Duodenal mucosa (tissue), 2 donors: ENCODE data around the gene TMEM121.

Experiments used
- H3K27ac ChIP-seq: one replicate; pipeline ENCODE4 v1.7.0; 2013; ENCODE audit warnings: low read depth, low read length
- H3K27me3 ChIP-seq, 2 donors: one replicate each; pipeline ENCODE4 v1.7.0; 2013; ENCODE audit warnings: low read length in 2 of 2, control low read depth in 1 of 2; ENCODE audit not compliant: insufficient read depth in 2 of 2, control insufficient read depth in 1 of 2
- H3K36me3 ChIP-seq, 2 donors: one replicate each; pipeline ENCODE4 v1.7.0; 2013; ENCODE audit warnings: low read length in 2 of 2, control low read depth in 1 of 2; ENCODE audit not compliant: insufficient read depth in 2 of 2, control insufficient read depth in 1 of 2
- H3K4me1 ChIP-seq, 2 donors: one replicate each; pipeline ENCODE4 v1.7.0; 2013; ENCODE audit warnings: low read length in 2 of 2, control low read depth in 1 of 2; ENCODE audit not compliant: insufficient read depth in 2 of 2, control insufficient read depth in 1 of 2
- H3K4me3 ChIP-seq, 2 donors: one replicate each; pipeline ENCODE4 v1.7.0; 2013; ENCODE audit warnings: low read length in 2 of 2, low read depth in 1 of 2
- H3K9ac ChIP-seq, 2 donors: one replicate each; pipeline ENCODE4 v1.7.0; 2013; ENCODE audit warnings: low read length in 2 of 2, low read depth in 1 of 2
- H3K9me3 ChIP-seq, 2 donors: one replicate each; pipeline ENCODE4 v1.7.0; 2013; ENCODE audit warnings: low read length in 2 of 2, control low read depth in 1 of 2; ENCODE audit not compliant: control insufficient read depth in 1 of 2

Gene TMEM121

DNA sequence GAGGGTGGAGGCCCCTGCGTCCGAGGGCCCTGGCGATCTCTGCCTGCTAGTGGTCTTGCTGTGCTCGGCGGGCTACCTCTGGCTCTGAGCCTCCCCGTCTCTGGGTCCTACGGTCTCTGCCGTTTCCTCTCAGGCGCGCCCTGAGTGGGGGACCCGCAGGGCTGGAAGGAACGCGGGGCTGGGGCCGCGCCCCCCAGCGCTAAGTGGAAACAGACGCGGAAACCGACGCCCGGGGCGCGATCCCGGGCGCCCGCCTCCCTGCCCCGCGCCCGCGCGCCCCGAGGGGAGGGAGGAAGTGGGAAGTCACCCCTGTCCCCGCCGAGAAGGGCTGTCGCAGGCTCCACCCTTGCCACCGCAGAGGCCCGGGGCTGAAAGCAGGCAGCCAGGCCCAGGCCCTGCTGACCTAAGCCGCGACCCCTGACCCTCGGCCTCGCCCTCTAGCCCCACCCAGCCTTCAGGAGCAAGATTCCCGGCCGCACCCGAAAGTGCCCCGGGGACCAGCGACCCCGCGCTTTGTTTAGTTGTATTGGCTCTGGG, 38.9 kb upstream of the TMEM121 start:
- Histone ChIP-seq H3K27me3 (peaks cover 0 to 6% of the 10 kb centered on the region in 2 donors), H3K9ac (peak overlapping the region; percentile 71 to 81), H3K4me3 (peak overlapping the region; percentile 65 to 78), H3K27ac (peak overlapping the region; percentile 75), H3K4me1 (peaks cover 44 to 71% of the 10 kb centered on the region in 2 donors), H3K9me3 (no peaks in the 10 kb centered on the region), H3K36me3 (peaks cover 0 to 1% of the 10 kb centered on the region in 2 donors)

DNA sequence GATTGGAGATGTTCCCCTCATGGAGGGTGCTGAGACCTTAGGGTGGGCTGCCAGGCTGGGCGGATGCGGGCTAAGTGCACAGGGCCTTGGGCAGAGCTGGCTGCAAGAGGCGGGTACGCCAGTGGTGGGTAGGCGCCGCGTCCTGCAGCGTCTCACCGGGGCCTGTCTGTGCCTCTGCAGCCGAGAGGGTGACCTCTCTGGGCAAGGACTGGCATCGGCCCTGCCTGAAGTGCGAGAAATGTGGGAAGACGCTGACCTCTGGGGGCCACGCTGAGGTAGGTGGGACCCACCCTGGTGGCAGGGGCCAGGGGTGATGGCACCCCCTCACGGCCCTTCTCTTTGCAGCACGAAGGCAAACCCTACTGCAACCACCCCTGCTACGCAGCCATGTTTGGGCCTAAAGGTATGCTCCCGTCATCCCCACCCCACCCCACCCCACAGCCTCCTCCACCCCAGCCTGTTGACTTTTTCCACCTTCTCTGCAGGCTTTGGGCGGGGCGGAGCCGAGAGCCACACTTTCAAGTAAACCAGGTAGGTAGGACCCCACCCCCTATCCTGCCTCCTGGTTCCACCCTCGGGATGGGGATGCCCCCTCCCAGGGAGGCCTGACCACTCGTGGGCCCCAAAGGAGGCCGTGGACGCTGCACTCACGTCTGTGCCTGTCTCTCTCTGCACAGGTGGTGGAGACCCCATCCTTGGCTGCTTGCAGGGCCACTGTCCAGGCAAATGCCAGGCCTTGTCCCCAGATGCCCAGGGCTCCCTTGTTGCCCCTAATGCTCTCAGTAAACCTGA, 38.2 kb upstream of the TMEM121 start:
- H3K4me3 ChIP-seq = peak overlapping the region; percentile 65 to 78
- H3K27me3 ChIP-seq = peaks cover 0 to 6% of the 10 kb centered on the region in 2 donors
- H3K36me3 ChIP-seq = peaks cover 0 to 3% of the 10 kb centered on the region in 2 donors
- H3K9ac ChIP-seq = peak overlapping the region; percentile 71 to 81
- peak overlapping the region; percentile 50 for H3K27ac ChIP-seq
- peaks cover 37 to 64% of the 10 kb centered on the region in 2 donors for H3K4me1 ChIP-seq
- H3K9me3 ChIP-seq = no peaks in the 10 kb centered on the region

DNA sequence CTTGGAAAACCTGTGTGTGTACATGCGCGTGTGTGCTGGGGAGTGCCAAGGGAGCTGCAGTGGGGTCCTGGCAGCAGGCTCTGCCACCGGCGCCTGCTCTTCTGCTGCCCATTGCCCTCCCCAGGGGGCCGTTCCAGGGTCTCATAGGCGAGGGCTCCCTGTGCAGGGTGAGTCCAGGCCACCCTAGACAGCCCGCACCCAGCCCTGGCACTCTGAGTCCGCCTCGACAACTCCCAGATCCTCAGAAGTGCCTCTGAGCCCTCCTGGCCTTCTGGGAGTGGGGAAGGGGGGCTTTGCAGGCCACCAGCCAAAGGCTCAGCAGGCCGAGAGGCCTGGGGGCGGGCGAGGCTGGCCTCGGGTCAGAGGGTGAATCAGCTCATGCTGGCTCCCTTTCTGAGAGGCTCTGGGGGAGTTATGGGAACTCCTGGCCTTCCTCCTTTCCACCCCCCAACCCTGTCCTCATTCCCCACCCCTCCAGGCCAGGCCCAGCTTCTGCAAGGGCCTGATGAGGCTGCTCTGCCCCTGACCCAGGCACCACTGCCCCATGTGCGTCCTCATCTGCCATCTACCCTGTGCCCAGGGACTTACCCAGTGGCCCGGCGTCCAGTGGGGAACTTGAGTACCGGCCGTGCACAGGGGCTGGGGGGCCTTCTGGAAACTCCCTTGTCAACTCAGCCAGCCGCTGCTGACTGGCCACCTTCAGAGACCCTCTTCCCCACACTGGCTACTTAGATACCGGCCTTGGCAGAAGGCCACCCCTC, 37.4 kb upstream of the TMEM121 start:
- Histone ChIP-seq H3K36me3 (peaks cover 0 to 3% of the 10 kb centered on the region in 2 donors), H3K27me3 (peaks cover 0 to 6% of the 10 kb centered on the region in 2 donors)

DNA sequence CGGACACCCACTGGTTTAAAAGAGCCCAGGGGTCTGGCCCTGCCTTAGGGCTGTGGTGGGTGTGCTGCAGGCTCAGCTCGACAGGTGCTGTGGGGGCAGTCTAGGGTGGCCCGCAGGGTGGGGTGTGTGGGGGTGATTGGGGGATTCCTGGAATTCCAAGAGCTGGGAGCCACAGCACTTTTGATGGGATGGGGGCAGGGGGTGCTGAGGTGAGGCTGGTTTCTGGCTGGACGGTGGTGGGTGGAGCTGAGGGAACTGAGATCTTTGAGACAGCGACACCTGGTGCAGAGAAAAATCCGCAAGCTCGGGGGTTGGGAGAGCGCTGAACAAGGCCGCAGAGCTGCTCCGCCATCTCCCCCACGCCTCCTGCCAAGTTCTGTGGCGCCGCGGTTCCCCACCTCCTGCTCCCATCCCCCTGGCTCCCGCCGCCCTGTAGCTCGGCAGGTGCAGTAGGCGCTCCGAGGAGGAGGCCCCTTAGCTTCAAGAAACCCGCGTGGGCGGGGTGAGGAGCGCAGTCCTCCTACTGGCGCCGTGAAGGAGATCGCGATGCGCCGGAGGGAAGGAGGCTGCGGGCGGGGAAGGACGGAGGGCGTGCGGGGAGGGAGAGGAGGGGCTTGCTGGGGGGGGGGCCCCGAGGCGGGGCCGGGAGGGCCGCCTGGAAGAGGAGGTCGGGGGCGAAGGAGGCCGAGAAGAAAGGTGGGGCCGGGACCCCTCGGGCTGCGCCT, 36.7 kb upstream of the TMEM121 start:
- Histone ChIP-seq H3K9ac (peak overlapping the region; percentile 68 to 76), H3K9me3 (no peaks in the 10 kb centered on the region), H3K4me3 (peak overlapping the region; percentile 66 to 72), H3K4me1 (peaks cover 23 to 49% of the 10 kb centered on the region in 2 donors), H3K36me3 (peaks cover 0 to 3% of the 10 kb centered on the region in 2 donors), H3K27me3 (peaks cover 0 to 6% of the 10 kb centered on the region in 2 donors), H3K27ac (peak overlapping the region; percentile 90)

More for the DNA sequence above, 37.4 kb upstream of the TMEM121 start:
- peak overlapping the region; percentile 68 to 69 for H3K9ac ChIP-seq
- peaks cover 30 to 56% of the 10 kb centered on the region in 2 donors for H3K4me1 ChIP-seq
- H3K4me3 ChIP-seq = peak overlapping the region; percentile 65 to 72
- peak overlapping the region; percentile 90 for H3K27ac ChIP-seq
- H3K9me3 ChIP-seq = no peaks in the 10 kb centered on the region

DNA sequence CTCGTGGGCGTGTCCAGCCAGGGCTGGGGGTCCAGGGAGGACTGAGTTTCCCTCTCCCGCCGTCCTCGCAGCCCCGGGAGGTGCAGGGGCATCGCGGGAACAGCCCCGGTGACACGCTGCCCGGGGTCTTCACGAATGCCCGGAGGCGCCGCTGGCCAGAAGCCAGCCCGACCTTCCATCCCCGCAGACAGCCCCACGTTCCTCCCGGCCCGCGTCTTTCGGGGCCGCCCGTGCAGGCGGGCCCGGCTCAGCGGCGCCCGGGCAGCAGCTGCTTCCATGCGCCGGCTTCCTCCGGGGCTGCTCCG, 36.2 kb upstream of the TMEM121 start:
- peak overlapping the region; percentile 68 to 76 for H3K9ac ChIP-seq
- H3K27me3 ChIP-seq = peaks cover 0 to 6% of the 10 kb centered on the region in 2 donors
- H3K9me3 ChIP-seq = no peaks in the 10 kb centered on the region
- H3K27ac ChIP-seq = peak overlapping the region; percentile 90
- H3K4me1 ChIP-seq = peaks cover 20 to 44% of the 10 kb centered on the region in 2 donors
- peak overlapping the region; percentile 66 to 72 for H3K4me3 ChIP-seq
- peaks cover 0 to 3% of the 10 kb centered on the region in 2 donors for H3K36me3 ChIP-seq

DNA sequence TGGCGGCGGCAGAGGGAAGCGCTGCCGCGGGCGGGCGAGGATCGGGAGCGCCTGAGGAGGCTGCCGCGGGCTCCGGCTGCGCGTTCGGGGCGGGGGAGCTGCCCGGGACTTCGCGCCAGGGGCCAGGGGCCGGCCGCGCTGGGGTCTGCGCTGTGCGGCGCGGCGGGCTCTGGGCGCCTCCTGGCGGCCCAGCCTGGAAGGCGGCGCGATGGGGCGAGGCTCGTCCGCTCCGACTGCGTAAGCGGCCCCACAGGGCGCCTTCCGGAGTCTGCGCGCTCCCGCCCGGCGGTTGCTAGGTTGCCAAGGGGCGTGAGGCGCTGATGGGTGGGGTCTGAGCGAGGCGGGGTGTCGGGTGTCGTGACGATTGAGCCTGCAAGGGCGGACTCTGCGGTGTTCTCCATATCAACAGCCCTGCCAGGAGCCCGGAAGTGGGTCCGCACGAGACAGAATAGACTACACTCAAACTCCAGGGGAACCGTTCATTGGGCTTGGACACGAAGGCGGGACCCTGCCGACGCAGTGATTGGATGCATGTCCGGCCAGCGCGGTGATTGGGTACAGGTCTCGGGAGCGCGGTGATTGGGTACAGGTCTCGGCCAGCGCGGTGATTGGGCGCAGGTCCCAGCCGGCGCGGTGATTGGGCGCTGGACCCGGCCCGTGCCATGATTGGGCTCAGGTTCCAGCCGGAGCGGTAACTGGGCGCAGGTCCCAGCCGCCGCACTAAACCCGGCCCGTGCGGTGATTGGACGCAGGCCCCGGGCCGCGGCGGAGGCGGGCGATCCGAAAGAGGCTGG, 35.6 kb upstream of the TMEM121 start, which contains the start of gene TEDC1:
TEDC1 (plus strand) TSS at position 675 of the 794 bp plus-strand sequence. CDS start 130 bp downstream, outside the sequence.
- Histone ChIP-seq H3K27ac (peak within 1 kb of the TSS; percentile 90), H3K36me3 (peaks cover 0 to 3% of the 10 kb centered on the region in 2 donors), H3K9me3 (no peaks in the 10 kb centered on the region), H3K9ac (peak within 1 kb of the TSS; percentile 68 to 76), H3K27me3 (peaks cover 0 to 6% of the 10 kb centered on the region in 2 donors), H3K4me1 (peaks cover 16 to 38% of the 10 kb centered on the region in 2 donors), H3K4me3 (peak within 1 kb of the TSS; percentile 72 to 75)

DNA sequence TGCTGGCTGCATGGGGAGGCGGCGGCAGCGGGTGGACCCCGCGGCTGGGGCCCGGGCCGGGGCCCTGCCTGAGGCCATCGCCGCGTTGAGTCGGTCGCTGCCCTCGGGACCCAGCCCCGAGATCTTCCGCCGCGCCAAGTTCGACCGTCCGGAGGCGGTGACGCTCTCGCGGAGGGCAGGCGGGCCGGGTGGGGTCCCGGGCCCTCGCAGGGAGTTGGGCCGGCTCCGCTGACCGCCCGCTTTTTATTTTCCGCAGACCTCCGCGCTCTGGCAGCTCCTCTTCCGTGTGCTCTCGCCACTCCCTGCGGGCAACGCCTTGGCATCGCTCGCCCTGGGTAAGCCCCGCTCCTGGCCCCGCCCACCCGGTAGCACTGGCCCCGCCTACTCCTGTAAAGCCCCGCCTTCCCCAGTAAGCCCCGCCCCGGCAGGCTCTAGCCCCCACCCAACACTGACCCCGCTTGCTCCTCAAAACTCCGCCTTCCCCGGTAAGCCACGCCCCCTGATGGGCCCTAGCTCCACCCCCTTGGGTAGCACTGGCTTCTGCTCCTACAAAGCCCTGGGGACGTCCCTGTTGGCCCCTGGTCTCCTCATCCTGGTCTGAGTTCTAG, 34.9 kb upstream of the TMEM121 start:
- peak overlapping the region; percentile 69 to 75 for H3K4me3 ChIP-seq
- H3K27me3 ChIP-seq = peaks cover 0 to 5% of the 10 kb centered on the region in 2 donors
- peak overlapping the region; percentile 54 to 69 for H3K9ac ChIP-seq
- H3K9me3 ChIP-seq = no peaks in the 10 kb centered on the region
- H3K27ac ChIP-seq = peak overlapping the region; percentile 90
- peaks cover 0 to 3% of the 10 kb centered on the region in 2 donors for H3K36me3 ChIP-seq
- H3K4me1 ChIP-seq = peaks cover 12 to 31% of the 10 kb centered on the region in 2 donors

DNA sequence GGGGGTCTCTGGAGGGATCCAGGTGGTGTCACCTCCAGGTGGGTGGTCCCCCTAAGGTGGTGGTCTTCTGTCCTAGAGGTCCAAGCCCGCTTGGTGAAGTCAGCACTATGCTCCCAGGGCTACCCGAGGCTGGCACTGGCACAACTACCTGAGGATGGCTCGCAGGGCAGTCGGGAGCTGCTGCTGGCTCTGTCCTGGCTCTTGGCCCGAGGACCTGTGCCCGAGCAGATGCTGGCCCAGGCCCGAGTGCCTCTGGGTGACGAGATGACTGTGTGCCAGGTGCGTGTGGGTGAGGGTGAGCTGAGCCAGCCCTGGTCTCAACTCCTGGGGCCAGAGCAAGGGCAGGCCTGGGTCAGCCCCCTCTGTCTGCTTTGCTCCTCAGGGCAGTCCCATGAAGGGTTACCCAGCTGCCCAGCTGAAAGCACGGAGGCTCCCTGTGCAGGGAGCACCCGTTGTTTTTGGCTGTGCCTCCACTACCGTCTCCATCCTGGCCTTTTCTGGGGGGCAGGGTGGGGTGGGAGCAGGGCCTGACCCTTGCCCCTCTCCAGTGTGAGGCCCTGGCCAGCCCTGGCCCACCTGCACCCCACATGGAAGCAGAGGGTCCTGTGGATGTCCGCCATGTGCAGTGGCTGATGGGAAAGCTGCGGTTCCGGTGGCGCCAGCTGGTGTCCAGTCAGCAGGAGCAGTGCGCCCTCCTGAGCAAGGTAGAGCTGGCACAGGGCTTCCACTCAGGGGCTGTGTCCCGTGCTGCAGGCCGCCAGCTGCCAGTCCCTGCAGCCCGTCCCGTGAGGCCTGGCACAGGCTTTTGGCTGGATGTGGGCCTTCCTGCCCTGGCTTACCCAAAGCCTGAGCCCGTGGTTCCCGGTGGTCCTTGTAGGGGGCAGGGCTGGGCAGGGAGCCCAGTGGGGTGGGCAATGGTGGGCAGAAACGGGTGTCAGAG, 34.1 kb upstream of the TMEM121 start:
- H3K9ac ChIP-seq = no peak overlapping the region
- peaks cover 0 to 3% of the 10 kb centered on the region in 2 donors for H3K36me3 ChIP-seq
- H3K4me3 ChIP-seq = peak overlapping the region in 1 of 2 donors; percentile 16
- peaks cover 12 to 27% of the 10 kb centered on the region in 2 donors for H3K4me1 ChIP-seq
- no peaks in the 10 kb centered on the region for H3K27me3 ChIP-seq
- no peaks in the 10 kb centered on the region for H3K9me3 ChIP-seq
- no peak overlapping the region for H3K27ac ChIP-seq
